Amygdala (tissue), 56 donors: Measurements from ENCODE around the gene NBAS.

Experiments used
- DNase-seq, 56 donors: peaks; one replicate each; lab custom pipeline; 2025; lab: John Stamatoyannopoulos, UW

Gene NBAS

GRCh38 chr2:15119722-15120175, 441.4 kb downstream of the NBAS start:
- no peak for DNase-seq

- DNase-seq, result no peak
Measured at GRCh38 chr2:15117409-15118050, 443.6 kb downstream of the NBAS start.
